SIG-M5 treated with dmso at 0.1 percent for 504 hours (cell line): ENCODE measurements around the gene ECT2.
"Not testable (repeated sequence)": the region's sequence is repeated elsewhere in the genome, so short reads cannot be mapped to it uniquely, and the experiment has no call there.

ENCODE experiments used
- DNase-seq: peaks from one replicate; lab custom pipeline; 2025; ENCODE audit not compliant: unreplicated experiment; lab: John Stamatoyannopoulos, UW

The ECT2 gene

GRCh38 chr3:172739462-172739861 lies 11.1 kb upstream of the ECT2 start:
- no peak for DNase-seq

- no peak for DNase-seq
Observed at GRCh38 chr3:172746475-172746874, 4.1 kb upstream of the ECT2 start.

- DNase-seq = no peak
Observed at GRCh38 chr3:172749230-172749965, 1.1 kb upstream of the ECT2 start.

- no peak for DNase-seq
Observed at GRCh38 chr3:172750069-172750367, 508 bp upstream of the ECT2 start.

- DNase-seq = peak; percentile 81
Observed at GRCh38 chr3:172751175-172751704, 714 bp downstream of the ECT2 start.

- no peak for DNase-seq
Observed at GRCh38 chr3:172752651-172753050, 2.1 kb downstream of the ECT2 start.

- DNase-seq = no peak
Observed at GRCh38 chr3:172753125-172753524, 2.6 kb downstream of the ECT2 start.

- DNase-seq = not testable (repeated sequence)
Observed at GRCh38 chr3:172760416-172760815, 9.9 kb downstream of the ECT2 start.

GRCh38 chr3:172766241-172766640 lies 15.7 kb downstream of the ECT2 start:
- no peak for DNase-seq

- DNase-seq = no peak
Observed at GRCh38 chr3:172766718-172767405, 16.3 kb downstream of the ECT2 start.

- DNase-seq = no peak
Observed at GRCh38 chr3:172770382-172770781, 19.9 kb downstream of the ECT2 start.

GRCh38 chr3:172771672-172772071 lies 21.1 kb downstream of the ECT2 start:
- no peak for DNase-seq

GRCh38 chr3:172776049-172776717 lies 25.7 kb downstream of the ECT2 start:
- DNase-seq = no peak

- DNase-seq = no peak
Observed at GRCh38 chr3:172777901-172778300, 27.4 kb downstream of the ECT2 start.

- no peak for DNase-seq
Observed at GRCh38 chr3:172782235-172782634, 31.7 kb downstream of the ECT2 start.

GRCh38 chr3:172786036-172786435 lies 35.5 kb downstream of the ECT2 start:
- no peak for DNase-seq

GRCh38 chr3:172787019-172787418 lies 36.5 kb downstream of the ECT2 start:
- no peak for DNase-seq

GRCh38 chr3:172787746-172788145 lies 37.2 kb downstream of the ECT2 start:
- DNase-seq = no peak

- peak; percentile 5 for DNase-seq
Observed at GRCh38 chr3:172799246-172799645, 48.7 kb downstream of the ECT2 start.

GRCh38 chr3:172800156-172800555 lies 49.6 kb downstream of the ECT2 start:
- no peak for DNase-seq

GRCh38 chr3:172803489-172803888 lies 53.0 kb downstream of the ECT2 start:
- DNase-seq = no peak

- DNase-seq = no peak
Observed at GRCh38 chr3:172804323-172804722, 53.8 kb downstream of the ECT2 start.
